ENCODE measurements around the gene STK11IP. TPM values are rescaled to one million over a fixed set of nuclear protein-coding genes. Genes with fewer than 3 reads are reported as not detected.

STK11IP gene
- 10 to 100 TPM; 27.3 to 31.1 TPM for total RNA-seq
- polyA plus RNA-seq (2013, experiment 1 of 2), result 36.2 TPM
- polyA plus RNA-seq (2013, experiment 2 of 2), result 29.6 TPM
- long read RNA-seq, experiment 1, partial matches to known transcripts, result 2 of 4 reads
- long read RNA-seq, experiment 1, other reads (novel, unspliced or antisense), result 1 of 4 reads
- long read RNA-seq, experiment 2, transcript STK11IP-204 (25 exons, 3,615 nt), result major isoform, 7 of 20 reads
- long read RNA-seq, experiment 2, partial matches to known transcripts, result 7 of 20 reads
- long read RNA-seq, experiment 2, other reads (novel, unspliced or antisense), result 6 of 20 reads
- long read RNA-seq, experiment 3, transcript STK11IP-204 (25 exons, 3,615 nt), result major isoform, 26 of 65 reads
- long read RNA-seq, experiment 3, partial matches to known transcripts, result 13 of 65 reads
- long read RNA-seq, experiment 3, other reads (novel, unspliced or antisense), result 25 of 65 reads
- long read RNA-seq, experiment 4, partial matches to known transcripts, result 1 of 2 reads
- long read RNA-seq, experiment 4, other reads (novel, unspliced or antisense), result 1 of 2 reads

- peak within 1 kb of the TSS; percentile 80 for H3K27ac ChIP-seq (ENCODE audit: low read depth, low read length)
- Mint-ChIP-seq H3K27ac (peak within 1 kb of the TSS; percentile 99), H3K36me3 (ENCODE audit: low read depth) (peaks cover 10% of the 10 kb centered on the region), H3K9me3 (no peaks in the 10 kb centered on the region), H3K4me1 (peaks cover 11% of the 10 kb centered on the region), H3K4me3 (peak within 1 kb of the TSS; percentile 91), H3K27me3 (ENCODE audit: insufficient read depth) (no peaks in the 10 kb centered on the region)
- H3K36me3 ChIP-seq (ENCODE audit: control insufficient read depth, insufficient read depth, low read length), result no peaks in the 10 kb centered on the region
- H3K27me3 ChIP-seq (ENCODE audit: control insufficient read depth, insufficient read depth, low read length, poor library complexity, severe bottlenecking), result no peaks in the 10 kb centered on the region
- DNase-seq, result peak; percentile 99
- TF ChIP-seq CTCF (conservative IDR thresholded peaks at IDR 0.05), result no peak
- 0% methylated on average over 18 to 57 of the region's 57 CpGs for WGBS, 2 experiments (ENCODE audit: insufficient coverage in 1 of 2, insufficient read length in 1 of 2)
- peak within 1 kb of the TSS; percentile 75 for H3K9ac ChIP-seq (ENCODE audit: extremely low read depth, low read length, poor library complexity, severe bottlenecking)
- H3K9me3 ChIP-seq (ENCODE audit: control insufficient read depth, low read length), result no peaks in the 10 kb centered on the region
- peaks cover 4% of the 10 kb centered on the region for H3K4me1 ChIP-seq (ENCODE audit: control insufficient read depth, insufficient read depth, low read length)
- peak within 1 kb of the TSS; percentile 90 for H3K4me3 ChIP-seq (ENCODE audit: low read length)
Measured at GRCh38 chr2:219597552-219598307, at the start of gene STK11IP. Gene STK11IP (plus strand): TSS chr2:219597857. CDS start chr2:219598120, 263 bp downstream.

- Mint-ChIP-seq H3K36me3 (ENCODE audit: low read depth) (peaks cover 3% of the 10 kb centered on the region), H3K4me3 (no peak overlapping the region), H3K4me1 (peaks cover 5% of the 10 kb centered on the region), H3K27me3 (ENCODE audit: insufficient read depth) (peaks cover 72% of the 10 kb centered on the region), H3K9me3 (no peaks in the 10 kb centered on the region), H3K27ac (no peak overlapping the region)
- H3K4me1 ChIP-seq (ENCODE audit: control insufficient read depth, insufficient read depth, low read length), result peaks cover 7% of the 10 kb centered on the region
- no peak for DNase-seq
- H3K9ac ChIP-seq (ENCODE audit: extremely low read depth, low read length, poor library complexity, severe bottlenecking), result no peak overlapping the region
- WGBS, 2 experiments (ENCODE audit: insufficient coverage in 1 of 2, insufficient read length in 1 of 2), result 94 to 96% methylated on average over 18 of the region's 18 CpGs
- no peak for TF ChIP-seq CTCF (conservative IDR thresholded peaks at IDR 0.05)
- no peak overlapping the region for H3K4me3 ChIP-seq (ENCODE audit: low read length)
- no peaks in the 10 kb centered on the region for H3K36me3 ChIP-seq (ENCODE audit: control insufficient read depth, insufficient read depth, low read length)
- no peak overlapping the region for H3K27ac ChIP-seq (ENCODE audit: low read depth, low read length)
- H3K9me3 ChIP-seq (ENCODE audit: control insufficient read depth, low read length), result no peaks in the 10 kb centered on the region
- peaks cover 39% of the 10 kb centered on the region for H3K27me3 ChIP-seq (ENCODE audit: control insufficient read depth, insufficient read depth, low read length, poor library complexity, severe bottlenecking)
Measured at GRCh38 chr2:219548990-219549389, 48.7 kb upstream of the STK11IP start.

GRCh38 chr2:219549619-219550018 lies 48.0 kb upstream of the STK11IP start:
- H3K27ac Mint-ChIP-seq, result no peak overlapping the region
- H3K27me3 ChIP-seq (ENCODE audit: control insufficient read depth, insufficient read depth, low read length, poor library complexity, severe bottlenecking), result peaks cover 34% of the 10 kb centered on the region
- H3K4me3 ChIP-seq (ENCODE audit: low read length), result no peak overlapping the region
- no peaks in the 10 kb centered on the region for H3K36me3 ChIP-seq (ENCODE audit: control insufficient read depth, insufficient read depth, low read length)
- H3K27me3 Mint-ChIP-seq (ENCODE audit: insufficient read depth), result peaks cover 72% of the 10 kb centered on the region
- no peak overlapping the region for H3K9ac ChIP-seq (ENCODE audit: extremely low read depth, low read length, poor library complexity, severe bottlenecking)
- no peak for TF ChIP-seq CTCF (conservative IDR thresholded peaks at IDR 0.05)
- H3K4me3 Mint-ChIP-seq, result no peak overlapping the region
- H3K9me3 Mint-ChIP-seq, result no peaks in the 10 kb centered on the region
- H3K4me1 Mint-ChIP-seq, result no peaks in the 10 kb centered on the region
- peaks cover 4% of the 10 kb centered on the region for H3K4me1 ChIP-seq (ENCODE audit: control insufficient read depth, insufficient read depth, low read length)
- DNase-seq, result no peak
- H3K36me3 Mint-ChIP-seq (ENCODE audit: low read depth), result peaks cover 3% of the 10 kb centered on the region
- no peaks in the 10 kb centered on the region for H3K9me3 ChIP-seq (ENCODE audit: control insufficient read depth, low read length)
- 88 to 100% methylated on average over 6 to 9 of the region's 9 CpGs for WGBS, 2 experiments (ENCODE audit: insufficient coverage in 1 of 2, insufficient read length in 1 of 2)
- H3K27ac ChIP-seq (ENCODE audit: low read depth, low read length), result no peak overlapping the region
